Muscle layer of duodenum (tissue), 2 donors: ENCODE data around the gene CHST13.

Experiments
- H3K27ac ChIP-seq: one replicate; pipeline ENCODE4 v1.7.0; 2013; ENCODE audit warnings: mild to moderate bottlenecking, low read length
- H3K27me3 ChIP-seq: one replicate; pipeline ENCODE4 v1.7.0; 2013; ENCODE audit warnings: low read depth, mild to moderate bottlenecking, control low read depth, low read length
- H3K36me3 ChIP-seq, 2 donors: one replicate each; pipeline ENCODE4 v1.7.0; 2013; ENCODE audit warnings: low read length in 2 of 2, control low read depth in 1 of 2, mild to moderate bottlenecking in 1 of 2; ENCODE audit not compliant: insufficient read depth in 2 of 2, control insufficient read depth in 1 of 2
- H3K4me1 ChIP-seq, 2 donors: one replicate each; pipeline ENCODE4 v1.7.0; 2013; ENCODE audit warnings: low read length in 2 of 2, mild to moderate bottlenecking in 2 of 2, control low read depth in 1 of 2, moderate library complexity in 1 of 2; ENCODE audit not compliant: insufficient read depth in 2 of 2, control insufficient read depth in 1 of 2
- H3K4me3 ChIP-seq, 2 donors: one replicate each; pipeline ENCODE4 v1.7.0; 2013; ENCODE audit warnings: low read length in 2 of 2, low read depth in 1 of 2, mild to moderate bottlenecking in 1 of 2
- H3K9me3 ChIP-seq, 2 donors: one replicate each; pipeline ENCODE4 v1.7.0; 2013; ENCODE audit warnings: low read length in 2 of 2, control low read depth in 1 of 2, mild to moderate bottlenecking in 1 of 2; ENCODE audit not compliant: control insufficient read depth in 1 of 2
- donor health status: healthy.

Gene CHST13

GRCh38 chr3:126546549-126547239, 22.7 kb downstream of the CHST13 start:
- H3K4me1 ChIP-seq: no peaks in the 10 kb centered on the region

GRCh38 chr3:126547721-126548120, 23.8 kb downstream of the CHST13 start:
- H3K4me3 ChIP-seq: no peak overlapping the region
- H3K4me1 ChIP-seq: no peaks in the 10 kb centered on the region
- H3K9me3 ChIP-seq: no peaks in the 10 kb centered on the region

More at GRCh38 chr3:126546549-126547239, 22.7 kb downstream of the CHST13 start:
- no peaks in the 10 kb centered on the region for H3K36me3 ChIP-seq
- no peak overlapping the region for H3K27ac ChIP-seq
- H3K9me3 ChIP-seq: no peaks in the 10 kb centered on the region
- no peak overlapping the region for H3K4me3 ChIP-seq
- no peaks in the 10 kb centered on the region for H3K27me3 ChIP-seq

GRCh38 chr3:126548556-126549466, 24.9 kb downstream of the CHST13 start:
- Histone ChIP-seq H3K4me3 (no peak overlapping the region), H3K4me1 (no peaks in the 10 kb centered on the region), H3K9me3 (no peaks in the 10 kb centered on the region), H3K36me3 (no peaks in the 10 kb centered on the region), H3K27me3 (no peaks in the 10 kb centered on the region), H3K27ac (no peak overlapping the region)

More at GRCh38 chr3:126547721-126548120, 23.8 kb downstream of the CHST13 start:
- H3K27ac ChIP-seq: no peak overlapping the region
- no peaks in the 10 kb centered on the region for H3K27me3 ChIP-seq
- H3K36me3 ChIP-seq: no peaks in the 10 kb centered on the region

GRCh38 chr3:126549861-126550487, 26.0 kb downstream of the CHST13 start:
- no peaks in the 10 kb centered on the region for H3K4me1 ChIP-seq
- no peak overlapping the region for H3K27ac ChIP-seq
- H3K9me3 ChIP-seq: no peaks in the 10 kb centered on the region
- H3K4me3 ChIP-seq: no peak overlapping the region
- H3K27me3 ChIP-seq: no peaks in the 10 kb centered on the region
- H3K36me3 ChIP-seq: no peaks in the 10 kb centered on the region

GRCh38 chr3:126550488-126551051, 26.6 kb downstream of the CHST13 start:
- no peaks in the 10 kb centered on the region for H3K27me3 ChIP-seq
- H3K4me3 ChIP-seq: no peak overlapping the region
- no peak overlapping the region for H3K27ac ChIP-seq
- no peaks in the 10 kb centered on the region for H3K36me3 ChIP-seq
- H3K9me3 ChIP-seq: no peaks in the 10 kb centered on the region
- H3K4me1 ChIP-seq: no peaks in the 10 kb centered on the region

- Histone ChIP-seq H3K9me3 (no peaks in the 10 kb centered on the region), H3K4me3 (no peak overlapping the region), H3K27ac (no peak overlapping the region), H3K27me3 (no peaks in the 10 kb centered on the region), H3K4me1 (no peaks in the 10 kb centered on the region), H3K36me3 (no peaks in the 10 kb centered on the region)
Observed at GRCh38 chr3:126551121-126551838, 27.3 kb downstream of the CHST13 start.

GRCh38 chr3:126551839-126552687, 28.1 kb downstream of the CHST13 start:
- Histone ChIP-seq H3K9me3 (no peaks in the 10 kb centered on the region), H3K27me3 (no peaks in the 10 kb centered on the region), H3K36me3 (no peaks in the 10 kb centered on the region), H3K4me3 (no peak overlapping the region), H3K27ac (no peak overlapping the region), H3K4me1 (no peaks in the 10 kb centered on the region)

- Histone ChIP-seq H3K4me1 (no peaks in the 10 kb centered on the region), H3K36me3 (no peaks in the 10 kb centered on the region), H3K4me3 (no peak overlapping the region), H3K27ac (no peak overlapping the region), H3K9me3 (no peaks in the 10 kb centered on the region), H3K27me3 (no peaks in the 10 kb centered on the region)
Observed at GRCh38 chr3:126552688-126553283, 28.8 kb downstream of the CHST13 start.

GRCh38 chr3:126553284-126554084, 29.5 kb downstream of the CHST13 start:
- Histone ChIP-seq H3K9me3 (no peaks in the 10 kb centered on the region), H3K27me3 (no peaks in the 10 kb centered on the region), H3K4me1 (no peaks in the 10 kb centered on the region), H3K4me3 (no peak overlapping the region), H3K36me3 (no peaks in the 10 kb centered on the region), H3K27ac (no peak overlapping the region)
